GM18526 (cell line): ENCODE results near the gene AFAP1L2.

Experiments
- POLR2A ChIP-seq: IDR thresholded peaks from 3 replicates; pipeline ENCODE4 v1.6.1; 2011; ENCODE audit not compliant: insufficient read length; ENCODE audit errors: extremely low read depth

Gene AFAP1L2

GRCh38 chr10:114323023-114323422 is 81.3 kb downstream of the AFAP1L2 start:
- TF ChIP-seq POLR2A, result no peak

DNA sequence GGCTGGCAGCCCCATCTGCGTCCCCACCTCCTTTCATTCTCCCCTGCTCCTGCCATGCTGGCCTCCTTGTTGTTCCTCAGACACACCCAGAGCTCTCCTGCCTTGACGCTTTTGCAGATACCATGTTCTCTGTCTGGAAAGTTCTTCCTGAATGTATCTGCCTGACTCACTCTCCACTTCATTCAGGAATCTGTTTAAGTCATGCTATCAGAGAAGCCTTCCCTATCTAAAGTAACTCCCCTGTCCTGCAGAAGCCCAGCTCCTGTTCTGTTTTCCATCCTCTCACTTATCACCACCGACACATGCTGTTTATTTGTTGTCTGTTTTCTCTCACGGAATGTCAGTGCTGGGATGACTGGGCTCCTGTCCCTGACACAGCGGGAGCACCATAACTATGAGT is 82.0 kb downstream of the AFAP1L2 start:
- no peak for TF ChIP-seq POLR2A

DNA sequence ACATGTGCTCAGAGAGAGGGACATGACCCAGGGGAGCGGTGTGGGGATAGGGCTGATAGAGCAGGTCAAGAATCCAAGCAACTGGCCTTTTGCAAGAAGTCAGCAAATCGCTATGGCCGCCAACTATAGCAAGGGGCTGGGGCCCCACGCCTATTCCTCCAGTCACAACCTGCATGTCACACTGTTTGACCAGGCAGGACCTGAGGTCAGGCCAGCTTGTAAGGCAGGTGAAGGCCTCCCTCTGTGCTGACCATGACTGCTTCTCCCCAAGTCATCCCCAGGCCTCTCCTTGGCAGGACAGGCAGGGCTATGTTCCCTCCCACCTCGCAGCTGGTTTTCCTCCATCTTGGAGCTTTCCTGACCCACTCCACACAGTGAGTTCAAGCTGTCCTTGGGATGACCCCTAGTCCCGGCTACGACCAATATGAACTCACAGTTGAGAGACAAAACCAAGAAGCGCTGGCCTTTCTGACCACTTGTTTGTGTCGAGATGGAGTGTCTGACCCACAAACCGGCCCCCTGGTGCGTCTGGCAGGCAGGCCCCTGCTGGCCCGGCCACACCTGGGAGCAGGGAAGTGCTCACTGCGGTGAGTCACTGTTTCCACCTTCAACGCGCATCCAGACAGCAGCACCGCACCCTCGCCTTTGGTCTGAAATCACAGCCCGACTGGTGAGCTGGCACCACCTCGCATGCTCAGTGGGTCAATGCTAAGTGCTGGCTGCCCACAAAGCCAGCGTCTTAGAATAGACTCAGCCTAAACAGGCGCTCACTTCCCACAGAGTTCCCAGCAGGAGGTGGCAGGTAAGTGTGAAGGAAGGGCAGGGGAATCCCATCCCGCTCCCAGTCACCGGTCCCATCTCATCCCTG is 83.8 kb downstream of the AFAP1L2 start:
- no peak for TF ChIP-seq POLR2A

DNA sequence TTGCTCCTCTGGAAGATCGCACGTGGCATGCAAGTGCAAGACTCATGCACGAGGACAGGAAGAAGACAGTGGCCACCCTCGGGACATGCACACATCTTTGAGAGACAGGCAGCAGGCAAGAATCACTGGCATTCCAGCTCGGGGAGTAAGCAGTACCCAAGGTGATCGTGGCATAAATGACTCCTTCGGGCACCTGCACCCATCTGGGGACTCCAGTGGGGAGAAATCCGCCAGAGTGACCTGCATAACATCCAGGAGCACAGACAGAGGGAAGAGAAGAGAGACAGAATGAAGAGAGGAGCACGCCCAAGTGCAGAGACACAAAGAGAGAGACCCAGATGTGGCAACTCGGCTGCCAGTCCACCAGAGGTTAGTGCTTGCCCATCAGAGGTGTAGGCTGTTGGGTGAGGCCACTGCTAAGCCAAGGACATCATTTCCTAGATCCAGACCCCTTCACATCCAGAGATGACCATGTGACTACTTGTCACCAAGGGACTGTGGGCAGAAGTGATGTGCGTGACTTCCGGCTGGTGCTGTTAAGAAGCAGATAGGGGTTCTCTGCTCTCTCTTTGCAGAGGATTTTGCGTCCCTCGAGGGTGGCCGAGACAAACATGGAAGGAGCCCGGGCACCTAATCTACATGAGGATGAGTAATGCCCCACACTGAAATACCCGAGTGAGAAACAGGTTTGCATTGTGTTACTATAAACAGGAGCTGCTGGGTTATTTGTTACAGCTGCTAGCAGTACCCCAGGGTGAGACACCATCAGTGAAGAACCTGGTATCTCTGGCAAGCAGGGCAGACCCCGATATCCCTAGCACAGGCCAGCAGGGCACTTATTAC is 84.7 kb downstream of the AFAP1L2 start:
- TF ChIP-seq POLR2A, result no peak

DNA sequence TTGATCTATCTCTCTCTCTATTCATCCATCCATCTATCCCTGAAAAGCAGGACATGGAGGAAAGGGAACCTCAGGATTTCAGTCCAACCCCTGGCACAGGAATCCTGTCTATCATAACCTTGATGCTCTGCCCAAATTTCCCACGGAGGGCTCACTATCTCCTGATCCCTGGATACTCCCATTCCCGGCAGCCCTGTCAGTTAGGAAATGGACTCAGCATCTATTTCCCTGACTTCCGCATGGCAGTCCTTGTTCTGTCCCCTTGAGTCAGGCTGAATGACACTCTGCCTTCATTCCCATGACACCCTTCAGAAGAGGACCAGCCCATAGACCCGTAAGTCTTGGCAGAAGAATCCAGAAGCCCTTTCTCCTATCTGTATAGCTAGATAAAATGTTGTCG is 87.6 kb downstream of the AFAP1L2 start:
- TF ChIP-seq POLR2A, result no peak

GRCh38 chr10:114315566-114316420 is 88.5 kb downstream of the AFAP1L2 start:
- no peak for TF ChIP-seq POLR2A

- TF ChIP-seq POLR2A, result no peak
Observed at GRCh38 chr10:114313866-114314265, 90.4 kb downstream of the AFAP1L2 start.

- TF ChIP-seq POLR2A, result no peak
Observed at GRCh38 chr10:114313139-114313538, 91.2 kb downstream of the AFAP1L2 start.

DNA sequence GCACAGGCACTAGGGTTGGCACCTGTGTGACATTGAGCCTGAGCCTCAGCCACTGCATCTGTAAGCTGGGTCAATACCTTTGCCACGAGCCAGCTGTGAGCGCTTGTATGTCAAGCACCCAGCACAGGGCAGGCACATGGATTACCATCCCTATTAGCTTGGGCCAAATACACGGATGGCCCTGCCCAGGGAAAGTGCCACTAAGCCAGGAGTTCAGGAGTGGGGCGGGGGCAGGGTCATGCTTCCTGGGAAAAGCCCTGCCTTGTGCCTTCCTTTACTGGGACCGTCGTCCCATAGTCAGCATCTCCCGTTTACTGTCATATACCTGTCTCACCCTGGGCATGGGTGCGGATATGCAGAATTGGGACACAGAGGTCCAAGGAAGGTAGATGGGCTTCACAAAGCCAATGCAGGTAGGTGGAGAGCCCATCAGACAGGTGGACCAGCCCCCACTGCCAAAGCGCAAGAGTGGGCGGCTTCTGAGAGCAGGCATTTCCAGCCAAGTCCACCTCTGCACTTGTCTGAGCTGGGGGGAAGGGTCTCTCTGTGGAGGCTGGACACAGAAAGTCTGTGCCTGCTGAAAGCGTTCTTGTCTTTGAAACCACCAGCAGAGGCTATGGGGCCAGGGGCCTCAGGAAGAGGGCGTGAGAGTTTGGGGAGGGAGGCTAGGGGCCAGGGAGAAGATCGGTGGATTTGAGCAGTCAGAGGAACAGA is 92.6 kb downstream of the AFAP1L2 start:
- no peak for TF ChIP-seq POLR2A

- no peak for TF ChIP-seq POLR2A
Observed at GRCh38 chr10:114311023-114311422, 93.3 kb downstream of the AFAP1L2 start.

GRCh38 chr10:114310346-114310745 is 94.0 kb downstream of the AFAP1L2 start:
- no peak for TF ChIP-seq POLR2A

- no peak for TF ChIP-seq POLR2A
Observed at GRCh38 chr10:114309364-114309651, 95.0 kb downstream of the AFAP1L2 start.

DNA sequence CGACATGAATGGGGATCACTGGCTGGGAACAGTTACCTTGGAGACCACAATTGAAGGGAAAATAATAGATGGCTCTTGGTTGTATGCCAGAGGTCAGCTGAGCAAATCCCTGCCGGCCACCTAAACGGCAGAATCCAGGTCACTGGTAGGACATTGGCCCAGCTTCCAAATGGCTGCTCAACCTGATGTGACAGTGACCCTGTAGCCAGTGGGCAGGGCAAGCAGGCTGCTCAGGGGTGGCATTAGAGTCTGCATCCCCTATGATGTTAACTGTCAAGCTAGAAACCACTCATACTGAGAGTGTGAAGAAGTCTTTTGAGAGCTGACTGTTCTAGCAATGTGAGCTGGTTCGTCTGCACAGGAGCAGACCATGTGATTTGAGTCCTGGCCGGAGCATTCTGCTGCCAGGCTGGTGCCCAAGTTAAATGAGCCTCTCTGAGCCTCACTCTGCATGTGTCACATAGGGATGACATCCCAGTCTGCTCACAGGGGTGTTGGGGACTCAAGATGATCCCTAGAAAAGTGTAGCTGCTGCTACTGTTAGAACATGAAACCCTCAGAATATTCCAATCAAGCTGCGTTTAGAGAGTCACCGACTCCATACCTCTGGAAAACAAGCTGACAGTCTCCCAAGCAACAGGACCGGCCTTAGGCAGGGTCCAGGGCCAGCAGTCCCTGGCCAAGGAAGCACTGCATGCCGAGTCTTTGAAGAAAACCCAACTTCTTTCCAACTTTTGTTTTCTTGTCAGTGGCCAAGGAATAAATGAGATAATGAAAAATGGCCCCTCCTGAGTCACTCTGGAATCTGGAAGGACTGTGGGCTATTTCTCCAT is 95.6 kb downstream of the AFAP1L2 start:
- no peak for TF ChIP-seq POLR2A

DNA sequence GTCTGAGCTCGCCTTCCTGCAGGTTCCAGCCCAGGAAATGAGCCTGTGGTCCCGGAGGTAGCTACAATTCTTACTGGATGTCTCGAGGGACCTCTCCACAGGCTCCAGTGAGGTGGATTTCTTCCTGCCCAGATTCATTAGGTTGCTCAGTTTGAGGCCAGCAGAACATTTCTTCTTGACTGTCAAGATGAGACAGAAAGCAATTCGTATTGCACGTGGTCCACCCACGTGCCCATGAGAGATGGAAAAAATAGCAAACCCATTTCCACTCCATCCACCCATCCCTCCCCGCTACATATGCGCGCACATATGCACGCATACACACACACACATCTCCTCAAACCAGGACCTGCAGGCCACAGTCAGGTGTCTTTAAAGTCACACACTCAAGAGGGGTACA is 96.6 kb downstream of the AFAP1L2 start:
- no peak for TF ChIP-seq POLR2A
